ENCODE results near the gene ADM2.

Gene ADM2

DNA sequence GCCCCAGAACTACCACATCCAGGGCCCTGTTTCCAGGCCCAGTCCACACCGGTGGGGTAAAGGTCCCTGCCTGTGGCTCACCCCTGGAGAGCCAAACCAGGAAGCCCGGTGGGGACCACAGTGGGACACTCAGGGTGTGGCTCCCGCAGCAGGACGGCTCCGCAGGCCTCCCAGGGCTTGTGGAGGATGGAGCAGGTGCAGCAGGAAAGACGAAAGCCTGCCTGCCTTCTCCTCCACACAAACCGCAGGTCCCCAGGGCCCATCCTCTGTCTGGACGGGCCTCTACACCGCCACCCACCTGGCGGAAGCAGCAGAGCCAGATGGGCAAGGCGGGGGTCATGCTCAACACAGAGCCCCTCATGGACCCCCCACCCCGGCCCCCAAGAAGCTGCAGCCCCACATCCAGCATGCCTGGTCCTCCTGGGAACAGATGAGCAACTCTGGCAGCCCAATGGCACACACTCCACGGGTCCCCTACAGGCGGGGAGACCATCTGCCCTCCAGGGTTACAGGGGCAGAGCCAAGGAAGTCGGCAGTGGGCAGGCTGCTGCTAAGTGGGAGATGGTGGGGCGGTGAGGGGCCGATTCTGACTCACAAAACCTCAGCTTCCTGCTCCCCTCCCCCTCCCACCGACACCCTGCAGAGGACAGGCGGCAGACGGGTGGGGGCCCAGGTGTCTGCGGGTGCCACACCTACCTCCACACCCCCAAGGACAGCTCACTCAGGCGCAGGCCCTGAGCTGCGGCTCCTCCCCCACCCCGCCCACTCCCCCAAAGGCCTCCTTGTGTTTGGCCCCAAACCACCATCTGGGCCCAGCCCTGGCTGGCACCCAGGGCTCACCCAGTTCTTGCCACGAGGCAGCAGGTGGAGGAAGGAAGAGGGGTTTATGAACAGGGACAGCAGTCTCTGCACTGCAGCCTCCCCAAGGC, 11.7 kb upstream of the ADM2 start:
- DNase-seq, result peak; percentile 46

GRCh38 chr22:50470491-50470890, 10.9 kb upstream of the ADM2 start:
- no peak for DNase-seq

DNA sequence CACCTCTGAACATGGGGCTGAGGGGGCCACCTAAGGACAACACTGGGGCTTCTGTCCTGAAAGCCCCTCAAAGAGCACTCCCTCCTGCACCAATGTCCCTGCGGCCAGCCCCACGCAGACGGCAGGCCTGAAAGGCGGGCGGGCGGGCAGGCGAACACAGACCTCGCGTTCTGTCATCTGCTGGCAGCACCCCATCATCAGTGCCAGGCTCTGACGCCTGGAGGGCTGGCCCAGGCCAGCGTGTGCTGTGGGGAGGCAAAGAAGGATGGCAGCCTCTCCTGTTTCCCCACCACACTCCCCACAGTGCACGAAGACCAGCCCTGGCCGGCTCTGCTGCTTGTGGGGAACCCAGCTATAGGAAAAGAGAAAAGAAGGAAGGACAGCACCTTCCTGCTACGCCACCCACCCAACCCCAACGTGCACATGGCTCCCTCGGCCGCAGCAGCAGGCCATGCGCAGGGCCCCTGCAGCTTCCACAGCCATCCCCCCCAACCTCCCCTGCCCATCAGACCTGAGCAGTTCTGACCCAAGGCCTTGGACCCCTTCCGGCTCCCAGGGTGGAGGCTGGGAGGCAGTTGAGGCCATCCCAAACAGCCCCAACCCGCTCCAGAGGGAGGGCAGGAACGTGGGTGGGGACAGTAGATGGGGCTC, 10.0 kb upstream of the ADM2 start:
- no peak for DNase-seq

DNA sequence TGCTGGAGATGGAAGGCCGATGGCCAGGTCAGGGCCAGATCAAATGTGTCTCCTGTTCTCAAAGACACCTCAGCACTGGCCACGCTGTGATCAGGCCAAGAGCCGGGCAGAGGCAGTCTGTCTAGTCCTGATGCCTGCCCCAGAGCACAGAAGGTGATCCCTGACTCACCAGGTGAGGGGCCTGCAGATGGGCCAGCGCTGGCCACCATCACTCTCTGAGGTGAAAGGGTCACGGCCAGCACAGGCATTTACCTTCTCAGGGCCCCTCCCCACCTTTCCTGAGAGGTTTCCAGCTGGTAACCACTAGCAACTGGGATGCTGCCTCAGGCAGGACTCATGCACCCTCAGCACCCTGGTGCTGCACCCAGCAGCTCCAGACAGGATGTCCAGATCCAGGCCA, 9.4 kb upstream of the ADM2 start:
- DNase-seq, result no peak

DNA sequence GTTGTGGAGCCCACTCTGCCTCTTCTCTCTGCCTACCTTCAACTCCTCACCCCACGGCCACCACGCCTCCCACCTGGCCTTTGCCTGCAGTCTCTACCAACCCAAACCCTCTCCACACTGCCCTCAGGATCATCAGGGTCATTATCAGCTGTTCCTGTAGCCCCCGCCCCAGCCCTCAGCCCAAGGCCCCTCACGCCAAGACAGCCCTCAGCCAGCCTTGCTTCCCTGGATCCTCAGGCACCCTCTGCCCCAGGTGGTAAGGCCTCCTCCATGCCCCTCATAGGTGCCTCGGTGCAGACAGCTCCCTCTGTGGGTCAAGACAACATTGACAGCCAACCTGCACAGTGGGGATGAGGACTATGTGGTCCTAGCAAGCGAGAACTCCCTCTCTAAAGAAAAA, 8.3 kb upstream of the ADM2 start:
- no peak for DNase-seq

DNA sequence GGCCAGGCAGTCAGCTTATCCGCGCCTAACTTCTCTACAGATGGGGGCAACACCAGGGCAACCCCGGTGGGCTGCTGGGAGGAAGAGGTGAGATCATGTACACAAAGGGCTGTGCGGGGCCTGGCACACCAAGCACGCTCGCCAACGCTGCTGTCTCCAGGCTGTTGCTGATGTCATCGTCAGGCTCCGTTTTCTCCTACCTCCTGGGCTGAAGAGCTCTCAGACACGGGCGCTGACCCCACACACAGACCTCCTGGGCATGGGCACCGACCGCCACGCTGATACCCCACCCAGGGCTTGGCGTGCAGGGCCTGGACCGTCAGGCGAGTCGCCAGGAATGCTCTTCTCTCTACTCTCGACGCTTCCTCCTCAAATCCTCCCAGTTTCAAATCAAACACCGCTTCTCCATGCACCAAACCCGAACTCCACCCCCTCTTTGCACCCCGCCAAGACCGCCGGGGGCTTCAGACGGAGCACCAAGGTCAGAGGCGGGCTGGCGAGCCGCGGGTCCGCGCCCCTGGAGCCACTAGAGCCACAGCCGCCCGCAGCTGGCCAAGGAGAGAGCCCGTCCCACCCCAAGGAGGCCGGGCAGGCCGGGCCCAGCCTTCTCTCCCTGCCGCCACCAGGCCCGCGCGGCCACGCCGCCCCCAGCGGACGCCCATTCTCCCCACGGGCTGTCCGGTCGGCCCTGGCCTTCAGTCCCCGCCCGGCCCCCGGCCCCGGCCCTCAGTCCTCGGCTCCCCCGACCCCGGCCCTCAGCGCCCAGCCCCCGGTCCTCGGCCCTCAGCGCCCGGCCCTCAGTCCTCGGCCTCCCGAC, 7.3 kb upstream of the ADM2 start:
- no peak for DNase-seq

GRCh38 chr22:50474710-50475651, 6.4 kb upstream of the ADM2 start, which contains the start of gene SBF1:
Gene SBF1 (minus strand): TSS chr22:50475035. CDS start chr22:50474840, 195 bp downstream.
- no peak for DNase-seq

DNA sequence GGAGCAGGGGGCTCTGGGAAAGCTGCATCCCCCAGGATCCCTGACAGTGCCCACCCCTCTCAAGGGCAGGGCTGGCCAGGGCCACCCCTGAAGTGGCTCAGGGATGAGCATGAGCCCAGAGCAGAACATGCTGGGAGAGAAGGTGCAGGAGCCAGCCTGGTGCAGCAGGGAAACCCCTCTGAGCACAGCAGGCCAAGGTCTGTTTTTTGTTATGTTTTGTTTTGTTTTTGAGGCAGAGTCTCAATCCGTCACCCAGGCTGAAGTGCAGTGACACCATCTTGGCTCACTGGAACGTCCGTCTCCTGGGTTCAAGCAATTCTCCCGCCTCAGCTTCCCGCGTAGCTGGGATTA, 5.7 kb upstream of the ADM2 start:
- no peak for DNase-seq

GRCh38 chr22:50476868-50477267, 4.5 kb upstream of the ADM2 start:
- DNase-seq, result no peak

GRCh38 chr22:50477923-50478322, 3.4 kb upstream of the ADM2 start:
- DNase-seq, result no peak

DNA sequence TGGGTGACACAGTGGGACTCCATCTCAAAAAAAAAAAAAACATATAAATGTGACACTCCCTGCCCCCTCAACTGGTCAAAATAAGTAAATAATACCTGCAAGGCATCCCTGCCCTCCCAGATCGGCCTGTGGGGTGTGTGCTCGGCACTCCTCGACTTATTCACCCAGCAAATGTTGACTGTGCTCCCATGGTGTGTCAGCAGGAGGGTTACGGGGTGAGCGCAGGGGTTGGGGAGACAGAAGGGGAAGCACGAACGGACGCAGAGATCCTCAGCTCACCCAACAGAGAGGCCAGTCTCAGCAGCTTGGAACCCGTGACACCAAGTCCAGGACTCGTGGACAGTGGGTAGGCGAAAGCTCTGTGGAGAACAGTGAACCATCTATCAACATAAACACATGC, 1.6 kb upstream of the ADM2 start:
- no peak for DNase-seq

GRCh38 chr22:50481045-50481439, 301 bp upstream of the ADM2 start:
- DNase-seq, result no peak

- no peak for DNase-seq
Measured at GRCh38 chr22:50482107-50483074, 1.0 kb downstream of the ADM2 start.

- DNase-seq, result no peak
Measured at GRCh38 chr22:50483106-50483505, 1.8 kb downstream of the ADM2 start.

DNA sequence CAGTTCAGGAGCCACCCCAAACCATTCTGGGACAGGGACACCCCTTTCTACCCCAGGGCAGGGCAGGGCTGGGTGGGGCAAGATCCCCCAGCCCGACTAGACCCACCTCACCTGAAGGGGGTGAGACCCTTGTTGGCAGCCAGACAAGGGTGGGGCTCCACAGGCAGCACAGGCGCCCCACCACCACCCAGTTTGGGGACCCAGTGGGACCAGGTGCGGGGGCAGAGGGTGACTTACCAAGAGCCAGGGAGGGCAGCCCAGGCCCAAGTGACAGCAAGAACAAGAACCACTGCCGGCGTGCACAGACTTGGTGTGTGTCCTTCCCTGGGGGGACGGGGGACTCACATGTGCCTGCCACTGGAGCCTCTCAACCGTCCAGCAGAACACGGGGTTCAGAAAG, 2.2 kb downstream of the ADM2 start:
- no peak for DNase-seq

GRCh38 chr22:50483977-50484853, 2.9 kb downstream of the ADM2 start:
- no peak for DNase-seq

- no peak for DNase-seq
Measured at GRCh38 chr22:50485221-50486131, 4.1 kb downstream of the ADM2 start.

DNA sequence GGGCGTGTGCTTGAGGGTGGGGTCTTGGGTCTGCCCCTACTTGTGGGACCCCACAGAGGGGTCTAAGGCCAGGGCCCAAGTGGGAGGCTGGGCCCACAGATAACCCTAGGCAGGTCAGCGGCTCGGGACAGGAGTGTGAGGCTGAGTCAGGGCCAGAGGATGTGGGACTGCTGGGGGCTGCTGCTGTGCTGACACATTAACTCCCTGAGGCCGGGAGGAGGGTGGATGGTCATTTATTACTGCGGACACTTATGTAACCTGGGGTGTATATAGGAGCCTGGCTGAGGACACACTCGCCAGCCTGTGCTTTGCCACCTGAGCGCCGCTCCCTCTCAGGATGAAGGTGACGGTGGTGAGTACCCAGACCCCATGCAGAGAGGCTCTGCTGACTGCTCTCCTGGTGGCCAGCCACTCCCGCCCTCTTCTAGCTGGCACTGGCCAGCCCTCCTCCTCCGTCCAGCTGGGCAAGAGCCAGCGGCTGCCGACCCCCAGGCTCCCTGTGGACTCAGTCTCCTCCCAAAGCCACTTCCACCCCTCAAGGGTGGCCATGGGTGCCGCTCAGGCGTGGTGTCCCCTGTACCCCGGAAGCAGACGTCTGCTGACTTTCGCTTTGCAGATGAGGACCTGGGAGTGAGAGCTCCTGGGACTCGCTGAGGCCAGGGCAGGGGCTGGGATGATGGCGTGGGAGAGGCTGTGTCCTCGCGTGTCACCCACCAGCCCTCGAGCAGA, 5.4 kb downstream of the ADM2 start, which contains the start of gene MIOX:
TSS of gene MIOX (plus strand) at position 299 of the 729 bp plus-strand sequence. CDS start at position 338, 39 bp downstream.
- DNase-seq, result no peak

Measured in SIG-M5 (cell line).